ENCODE measurements around the gene NPAS3.

NPAS3 gene

GRCh38 chr14:33711194-33711593 is 772.5 kb downstream of the NPAS3 start:
- Histone ChIP-seq H3K9me3 (ENCODE audit: control insufficient read depth, insufficient read depth, low read length) (no peaks in the 10 kb centered on the region), H3K27me3 (ENCODE audit: control insufficient read depth, insufficient read depth, low read length) (no peaks in the 10 kb centered on the region), H3K4me1 (ENCODE audit: control insufficient read depth, insufficient read depth, low read length) (no peaks in the 10 kb centered on the region), H3K4me3 (ENCODE audit: low read length) (no peak overlapping the region), H3K36me3 (ENCODE audit: control insufficient read depth, insufficient read depth, low read length) (no peaks in the 10 kb centered on the region), H3K27ac (ENCODE audit: low read length) (no peak overlapping the region)
- DNase-seq (ENCODE audit: low read depth, low spot score) = no peak
- no CpG with 5 or more reads among the region's 11 CpGs for WGBS (ENCODE audit: insufficient coverage, insufficient read length)

GRCh38 chr14:33711811-33712216 is 773.1 kb downstream of the NPAS3 start:
- Histone ChIP-seq H3K36me3 (ENCODE audit: control insufficient read depth, insufficient read depth, low read length) (no peaks in the 10 kb centered on the region), H3K27me3 (ENCODE audit: control insufficient read depth, insufficient read depth, low read length) (no peaks in the 10 kb centered on the region), H3K9me3 (ENCODE audit: control insufficient read depth, insufficient read depth, low read length) (no peaks in the 10 kb centered on the region), H3K4me3 (ENCODE audit: low read length) (no peak overlapping the region), H3K27ac (ENCODE audit: low read length) (no peak overlapping the region), H3K4me1 (ENCODE audit: control insufficient read depth, insufficient read depth, low read length) (no peaks in the 10 kb centered on the region)
- DNase-seq (ENCODE audit: low read depth, low spot score) = no peak
- WGBS (ENCODE audit: insufficient coverage, insufficient read length) = no CpG with 5 or more reads among the region's 5 CpGs

- Histone ChIP-seq H3K4me1 (ENCODE audit: control insufficient read depth, insufficient read depth, low read length) (no peaks in the 10 kb centered on the region), H3K4me3 (ENCODE audit: low read length) (no peak overlapping the region), H3K36me3 (ENCODE audit: control insufficient read depth, insufficient read depth, low read length) (no peaks in the 10 kb centered on the region), H3K27ac (ENCODE audit: low read length) (no peak overlapping the region), H3K9me3 (ENCODE audit: control insufficient read depth, insufficient read depth, low read length) (no peaks in the 10 kb centered on the region), H3K27me3 (ENCODE audit: control insufficient read depth, insufficient read depth, low read length) (no peaks in the 10 kb centered on the region)
- DNase-seq (ENCODE audit: low read depth, low spot score) = no peak
- WGBS (ENCODE audit: insufficient coverage, insufficient read length) = no CpG with 5 or more reads among the region's 1 CpG
Observed at GRCh38 chr14:33714527-33715226, 776.0 kb downstream of the NPAS3 start.

GRCh38 chr14:33715227-33715528 is 776.5 kb downstream of the NPAS3 start:
- Histone ChIP-seq H3K27ac (ENCODE audit: low read length) (no peak overlapping the region), H3K4me3 (ENCODE audit: low read length) (no peak overlapping the region), H3K9me3 (ENCODE audit: control insufficient read depth, insufficient read depth, low read length) (no peaks in the 10 kb centered on the region), H3K4me1 (ENCODE audit: control insufficient read depth, insufficient read depth, low read length) (no peaks in the 10 kb centered on the region), H3K27me3 (ENCODE audit: control insufficient read depth, insufficient read depth, low read length) (no peaks in the 10 kb centered on the region), H3K36me3 (ENCODE audit: control insufficient read depth, insufficient read depth, low read length) (no peaks in the 10 kb centered on the region)
- no CpG with 5 or more reads among the region's 1 CpG for WGBS (ENCODE audit: insufficient coverage, insufficient read length)
- DNase-seq (ENCODE audit: low read depth, low spot score) = no peak

GRCh38 chr14:33716921-33717320 is 778.2 kb downstream of the NPAS3 start:
- Histone ChIP-seq H3K9me3 (ENCODE audit: control insufficient read depth, insufficient read depth, low read length) (no peaks in the 10 kb centered on the region), H3K27me3 (ENCODE audit: control insufficient read depth, insufficient read depth, low read length) (no peaks in the 10 kb centered on the region), H3K4me1 (ENCODE audit: control insufficient read depth, insufficient read depth, low read length) (no peaks in the 10 kb centered on the region), H3K4me3 (ENCODE audit: low read length) (no peak overlapping the region), H3K36me3 (ENCODE audit: control insufficient read depth, insufficient read depth, low read length) (no peaks in the 10 kb centered on the region), H3K27ac (ENCODE audit: low read length) (no peak overlapping the region)
- no peak for DNase-seq (ENCODE audit: low read depth, low spot score)
- no CpG with 5 or more reads among the region's 2 CpGs for WGBS (ENCODE audit: insufficient coverage, insufficient read length)

GRCh38 chr14:33717866-33718265 is 779.2 kb downstream of the NPAS3 start:
- Histone ChIP-seq H3K4me1 (ENCODE audit: control insufficient read depth, insufficient read depth, low read length) (no peaks in the 10 kb centered on the region), H3K9me3 (ENCODE audit: control insufficient read depth, insufficient read depth, low read length) (no peaks in the 10 kb centered on the region), H3K36me3 (ENCODE audit: control insufficient read depth, insufficient read depth, low read length) (no peaks in the 10 kb centered on the region), H3K27ac (ENCODE audit: low read length) (no peak overlapping the region), H3K4me3 (ENCODE audit: low read length) (no peak overlapping the region), H3K27me3 (ENCODE audit: control insufficient read depth, insufficient read depth, low read length) (no peaks in the 10 kb centered on the region)
- no CpG with 5 or more reads among the region's 4 CpGs for WGBS (ENCODE audit: insufficient coverage, insufficient read length)
- DNase-seq (ENCODE audit: low read depth, low spot score) = no peak

- Histone ChIP-seq H3K36me3 (ENCODE audit: control insufficient read depth, insufficient read depth, low read length) (no peaks in the 10 kb centered on the region), H3K4me3 (ENCODE audit: low read length) (no peak overlapping the region), H3K27ac (ENCODE audit: low read length) (no peak overlapping the region), H3K9me3 (ENCODE audit: control insufficient read depth, insufficient read depth, low read length) (no peaks in the 10 kb centered on the region), H3K27me3 (ENCODE audit: control insufficient read depth, insufficient read depth, low read length) (no peaks in the 10 kb centered on the region), H3K4me1 (ENCODE audit: control insufficient read depth, insufficient read depth, low read length) (no peaks in the 10 kb centered on the region)
- no CpG with 5 or more reads among the region's 4 CpGs for WGBS (ENCODE audit: insufficient coverage, insufficient read length)
- no peak for DNase-seq (ENCODE audit: low read depth, low spot score)
Observed at GRCh38 chr14:33720284-33720787, 781.7 kb downstream of the NPAS3 start.

GRCh38 chr14:33726685-33727084 is 788.0 kb downstream of the NPAS3 start:
- no peak overlapping the region for H3K4me3 ChIP-seq (ENCODE audit: low read length)
- WGBS (ENCODE audit: insufficient coverage, insufficient read length) = no CpG with 5 or more reads among the region's 5 CpGs
- H3K27me3 ChIP-seq (ENCODE audit: control insufficient read depth, insufficient read depth, low read length) = no peaks in the 10 kb centered on the region
- no peaks in the 10 kb centered on the region for H3K36me3 ChIP-seq (ENCODE audit: control insufficient read depth, insufficient read depth, low read length)
- no peaks in the 10 kb centered on the region for H3K9me3 ChIP-seq (ENCODE audit: control insufficient read depth, insufficient read depth, low read length)
- DNase-seq (ENCODE audit: low read depth, low spot score) = no peak
- H3K4me1 ChIP-seq (ENCODE audit: control insufficient read depth, insufficient read depth, low read length) = no peaks in the 10 kb centered on the region
- H3K27ac ChIP-seq (ENCODE audit: low read length) = no peak overlapping the region

- no peaks in the 10 kb centered on the region for H3K4me1 ChIP-seq (ENCODE audit: control insufficient read depth, insufficient read depth, low read length)
- DNase-seq (ENCODE audit: low read depth, low spot score) = no peak
- no peaks in the 10 kb centered on the region for H3K27me3 ChIP-seq (ENCODE audit: control insufficient read depth, insufficient read depth, low read length)
- H3K9me3 ChIP-seq (ENCODE audit: control insufficient read depth, insufficient read depth, low read length) = no peaks in the 10 kb centered on the region
- H3K36me3 ChIP-seq (ENCODE audit: control insufficient read depth, insufficient read depth, low read length) = no peaks in the 10 kb centered on the region
- no peak overlapping the region for H3K27ac ChIP-seq (ENCODE audit: low read length)
- no CpG with 5 or more reads among the region's 6 CpGs for WGBS (ENCODE audit: insufficient coverage, insufficient read length)
- H3K4me3 ChIP-seq (ENCODE audit: low read length) = no peak overlapping the region
Observed at GRCh38 chr14:33727606-33728005, 788.9 kb downstream of the NPAS3 start.

GRCh38 chr14:33728010-33728498 is 789.4 kb downstream of the NPAS3 start:
- H3K4me1 ChIP-seq (ENCODE audit: control insufficient read depth, insufficient read depth, low read length) = no peaks in the 10 kb centered on the region
- H3K4me3 ChIP-seq (ENCODE audit: low read length) = no peak overlapping the region
- no peaks in the 10 kb centered on the region for H3K36me3 ChIP-seq (ENCODE audit: control insufficient read depth, insufficient read depth, low read length)
- no CpG with 5 or more reads among the region's 3 CpGs for WGBS (ENCODE audit: insufficient coverage, insufficient read length)
- no peak overlapping the region for H3K27ac ChIP-seq (ENCODE audit: low read length)
- no peak for DNase-seq (ENCODE audit: low read depth, low spot score)
- H3K27me3 ChIP-seq (ENCODE audit: control insufficient read depth, insufficient read depth, low read length) = no peaks in the 10 kb centered on the region
- H3K9me3 ChIP-seq (ENCODE audit: control insufficient read depth, insufficient read depth, low read length) = no peaks in the 10 kb centered on the region

- Histone ChIP-seq H3K36me3 (ENCODE audit: control insufficient read depth, insufficient read depth, low read length) (no peaks in the 10 kb centered on the region), H3K4me3 (ENCODE audit: low read length) (no peak overlapping the region), H3K9me3 (ENCODE audit: control insufficient read depth, insufficient read depth, low read length) (no peaks in the 10 kb centered on the region), H3K27ac (ENCODE audit: low read length) (no peak overlapping the region), H3K4me1 (ENCODE audit: control insufficient read depth, insufficient read depth, low read length) (no peaks in the 10 kb centered on the region; the same call in 1 of the 2 replicates), H3K27me3 (ENCODE audit: control insufficient read depth, insufficient read depth, low read length) (no peaks in the 10 kb centered on the region)
- WGBS (ENCODE audit: insufficient coverage, insufficient read length) = no CpG with 5 or more reads among the region's 1 CpG
- no peak for DNase-seq (ENCODE audit: low read depth, low spot score)
Observed at GRCh38 chr14:33730156-33730555, 791.5 kb downstream of the NPAS3 start.
